Nephron progenitor cell (in vitro differentiated cells): ENCODE results near the gene MAGEB1.

Source experiments
- DNase-seq: peaks from one replicate; pipeline ENCODE4 v3.0.0; 2021
- H3K27ac Mint-ChIP-seq: 2 replicates; pipeline ENCODE4 v1.8.0; 2021; ENCODE audit warnings: mild to moderate bottlenecking, moderate library complexity, mixed read lengths
- H3K27me3 Mint-ChIP-seq: 2 replicates; pipeline ENCODE4 v1.8.0; 2021; ENCODE audit warnings: mild to moderate bottlenecking, low read depth, mixed read lengths; ENCODE audit not compliant: poor library complexity
- H3K36me3 Mint-ChIP-seq: 2 replicates; pipeline ENCODE4 v1.8.0; 2021; ENCODE audit warnings: low read depth, mixed read lengths
- H3K4me1 Mint-ChIP-seq: 2 replicates; pipeline ENCODE4 v1.8.0; 2021; ENCODE audit warnings: mixed read lengths
- H3K4me3 Mint-ChIP-seq: 2 replicates; pipeline ENCODE4 v1.8.0; 2021; ENCODE audit warnings: mild to moderate bottlenecking, moderate library complexity, mixed read lengths
- H3K9me3 Mint-ChIP-seq: 2 replicates; pipeline ENCODE4 v1.8.0; 2021; ENCODE audit warnings: mild to moderate bottlenecking, moderate library complexity, mixed read lengths
- TF ChIP-seq, protein P1 (sequence below): fragments of 200-600 bp; sonication (generic); IDR thresholded peaks from 2 replicates; pipeline ENCODE4 v1.5.0; 2021; ENCODE audit warnings: antibody characterized with exemption

MAGEB1 gene

DNA sequence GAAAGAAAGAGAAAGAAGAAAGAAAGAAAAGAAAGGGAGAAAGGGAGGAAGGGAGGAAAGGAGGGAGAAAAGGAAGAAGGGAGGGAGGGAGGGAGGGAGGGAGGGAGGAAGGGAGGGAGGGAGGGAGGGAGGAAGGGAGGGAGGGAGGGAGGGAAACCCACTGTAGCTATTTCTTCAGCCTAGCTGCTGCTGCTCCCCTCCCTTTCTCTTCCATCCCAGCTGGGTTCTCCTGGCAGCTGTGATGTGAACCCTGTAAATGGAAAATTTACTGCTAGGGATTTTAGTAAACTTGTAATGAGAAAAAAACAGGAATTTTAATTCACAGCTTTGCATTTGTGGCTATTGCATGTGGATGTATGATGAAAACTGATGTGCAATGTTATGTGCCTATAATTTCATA, 54.3 kb downstream of the MAGEB1 start:
- no peak for DNase-seq
- Mint-ChIP-seq H3K36me3 (no peaks in the 10 kb centered on the region), H3K9me3 (no peaks in the 10 kb centered on the region), H3K27ac (peak overlapping the region; percentile 84), H3K27me3 (no peaks in the 10 kb centered on the region), H3K4me1 (peaks cover 53% of the 10 kb centered on the region), H3K4me3 (peak overlapping the region; percentile 24)
- TF ChIP-seq, protein P1, sequence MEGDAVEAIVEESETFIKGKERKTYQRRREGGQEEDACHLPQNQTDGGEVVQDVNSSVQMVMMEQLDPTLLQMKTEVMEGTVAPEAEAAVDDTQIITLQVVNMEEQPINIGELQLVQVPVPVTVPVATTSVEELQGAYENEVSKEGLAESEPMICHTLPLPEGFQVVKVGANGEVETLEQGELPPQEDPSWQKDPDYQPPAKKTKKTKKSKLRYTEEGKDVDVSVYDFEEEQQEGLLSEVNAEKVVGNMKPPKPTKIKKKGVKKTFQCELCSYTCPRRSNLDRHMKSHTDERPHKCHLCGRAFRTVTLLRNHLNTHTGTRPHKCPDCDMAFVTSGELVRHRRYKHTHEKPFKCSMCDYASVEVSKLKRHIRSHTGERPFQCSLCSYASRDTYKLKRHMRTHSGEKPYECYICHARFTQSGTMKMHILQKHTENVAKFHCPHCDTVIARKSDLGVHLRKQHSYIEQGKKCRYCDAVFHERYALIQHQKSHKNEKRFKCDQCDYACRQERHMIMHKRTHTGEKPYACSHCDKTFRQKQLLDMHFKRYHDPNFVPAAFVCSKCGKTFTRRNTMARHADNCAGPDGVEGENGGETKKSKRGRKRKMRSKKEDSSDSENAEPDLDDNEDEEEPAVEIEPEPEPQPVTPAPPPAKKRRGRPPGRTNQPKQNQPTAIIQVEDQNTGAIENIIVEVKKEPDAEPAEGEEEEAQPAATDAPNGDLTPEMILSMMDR, result no peak
